Heart right ventricle (tissue), 16 donors: ENCODE measurements around the gene E2F1. TPM values are rescaled to one million over a fixed set of nuclear protein-coding genes. Genes with fewer than 3 reads are reported as not detected.

Source experiments
- ATAC-seq, 8 donors: fragments of 200-7000 bp; cut with Tn5 transposase; one replicate each; pipeline ENCODE4 v1.9.1; 2020; ENCODE audit warnings: mild to moderate bottlenecking in 8 of 8, moderate library complexity in 8 of 8, moderate number of reproducible peaks in 1 of 8
- DNase-seq, 2 donors: peaks; one replicate each; pipeline ENCODE4 v3.0.0-alpha.2; 2020
- H3K27ac ChIP-seq, 10 donors: fragments of 200-600 bp; sonication (generic) in 2 of 10; one replicate each; pipeline versions ENCODE4 v1.5.0 to v1.8.0; 2020 to 2022; ENCODE audit warnings: mild to moderate bottlenecking in 3 of 10
- H3K27me3 ChIP-seq, 7 donors: fragments of 200-600 bp; one replicate each; pipeline ENCODE4 v1.8.0; 2021 to 2022; ENCODE audit warnings: mild to moderate bottlenecking in 2 of 7
- H3K36me3 ChIP-seq, 9 donors: fragments of 200-600 bp; sonication (generic) in 1 of 9; one replicate each; pipeline versions ENCODE4 v1.5.0 to v1.8.0; 2020 to 2022; ENCODE audit warnings: mild to moderate bottlenecking in 2 of 9
- H3K4me1 ChIP-seq, 9 donors: fragments of 200-600 bp; sonication (generic) in 1 of 9; one replicate each; pipeline versions ENCODE4 v1.5.0 to v1.8.0; 2020 to 2022; ENCODE audit warnings: mild to moderate bottlenecking in 4 of 9
- H3K4me3 ChIP-seq, 10 donors: fragments of 200-600 bp; sonication (generic) in 2 of 10; one replicate each; pipeline versions ENCODE4 v1.5.0 to v1.8.0; 2020 to 2022; ENCODE audit warnings: mild to moderate bottlenecking in 7 of 10, moderate library complexity in 2 of 10
- H3K9me3 ChIP-seq, 11 donors: fragments of 200-600 bp in 10 of 11; sonication (generic) in 2 of 11; one replicate each; pipeline versions ENCODE4 v1.5.0 to v1.8.0; 2013 to 2022; ENCODE audit warnings: mild to moderate bottlenecking in 2 of 11, control low read depth in 1 of 11, moderate library complexity in 1 of 11
- CTCF ChIP-seq, 9 donors: fragments of 200-600 bp; sonication (generic) in 2 of 9; IDR thresholded peaks; one replicate each; pipeline versions ENCODE4 v1.5.0 to v1.8.0; 2021 to 2022; ENCODE audit warnings: antibody characterized with exemption in 9 of 9, mild to moderate bottlenecking in 5 of 9, moderate library complexity in 1 of 9
- WGBS, 2 donors: extraction: QIAGEN DNeasy Blood & Tissue Kit; methylation state at CpG; one replicate each; pipeline ENCODE4 v1.1.7; 2013; ENCODE audit warnings: inconsistent platforms in 1 of 2; 5-methylcytosine and 5-hydroxymethylcytosine counted together
- intact Hi-C, 10 donors: fragments of 100-400 bp; cut with DNase I; formaldehyde crosslinking; loops; one replicate each; pipeline versions ENCODE4 v1.11.1 to v1.14.2; 2022
- polyA plus RNA-seq, 2 donors: library from polyadenylated mRNA; stranded (reverse); fragments of 200-250 nt; gene quantifications; one replicate each; pipeline ENCODE4 v1.2.3, GENCODE V29; 2013
- total RNA-seq, 10 donors: library from RNA; stranded (reverse); fragmentation: NEBNext Ultra II Directional in 3 of 10; extraction: Animal tissue kit (Norgen Biotek cat#: 25700) in 3 of 10; gene quantifications; one replicate each; pipeline versions ENCODE4 v1.2.1 to v1.2.4, GENCODE V29; 2021 to 2023
- donor health status: Arrhythmogenic right ventricular cardiomyopathy.
- donor health status: ischemic (EF 13 %, LVEDD 7.1; RV severe dilation, severe dysfunction).
- donor health status: healthy with polysubstance abuse.
- donor health status: DM: no; HTN: yes; CAD: no.
- donor health status: DM: no; HTN: no; CAD: no.
- donor health status: ischemic (EF 25% LVEDD 6.9; RV normal size, moderate dysfunction).
- donor health status: ischemic (EF 25% LVEDD 5.7; RV mildly dilated, moderate dysfunction).
- donor health status: healthy.
- donor health status: DM: yes; HTN: yes; CAD: no.
- donor health status: Ischemic cardiomyopathy.
- donor health status: ischemic (EF 35%, LVEDD 5.7; RV mildly dilated, moderate dysfunction).
- donor health status: nonischemic (EF 11% LVEDD 7.7; RV severe dilation, severe dysfunction).
- donor health status: DM: yes; HTN: yes; CAD: no.
- donor health status: PGD.
- donor health status: ischemic (EF 29% LVEDD 5.4; RV normal size, mild dysfunction).
- donor health status: nonischemic (EF 23%, LVEDD 6.1; RV moderate dilation, normal function).

Gene E2F1
- total and polyA plus RNA-seq, 12 donors: 0.44 to 3.4 (median 1.2) TPM

- Histone ChIP-seq H3K4me1 (peaks cover 2 to 12% (median 10%) of the 10 kb centered on the region in 9 donors), H3K36me3 (no peaks in the 10 kb centered on the region), H3K27me3 (no peaks in the 10 kb centered on the region), H3K27ac (no peak overlapping the region), H3K9me3 (no peaks in the 10 kb centered on the region), H3K4me3 (no peak overlapping the region)
- DNase-seq (no peak), ATAC-seq (no peak)
- TF ChIP-seq CTCF (IDR thresholded peaks at IDR 0.05): no peak
- WGBS, 2 donors: 90 to 91% methylated on average over 3 of the region's 3 CpGs
- intact Hi-C loops: no loop called here
These were observed 41.6 kb upstream of the E2F1 start for GRCh38 chr20:33727806-33728205.

GRCh38 chr20:33727115-33727479 lies 40.9 kb upstream of the E2F1 start:
- DNase-seq: no peak
- H3K4me3 ChIP-seq: no peak overlapping the region
- no peak for ATAC-seq
- H3K4me1 ChIP-seq: peaks cover 0 to 7% (median 5%) of the 10 kb centered on the region in 9 donors
- no peaks in the 10 kb centered on the region for H3K27me3 ChIP-seq
- 94% methylated on average over 5 of the region's 5 CpGs for WGBS, 2 donors
- H3K27ac ChIP-seq: no peak overlapping the region
- H3K9me3 ChIP-seq: no peaks in the 10 kb centered on the region
- H3K36me3 ChIP-seq: no peaks in the 10 kb centered on the region
- no peak for TF ChIP-seq CTCF (IDR thresholded peaks at IDR 0.05)
- intact Hi-C loops: no loop called here

DNA sequence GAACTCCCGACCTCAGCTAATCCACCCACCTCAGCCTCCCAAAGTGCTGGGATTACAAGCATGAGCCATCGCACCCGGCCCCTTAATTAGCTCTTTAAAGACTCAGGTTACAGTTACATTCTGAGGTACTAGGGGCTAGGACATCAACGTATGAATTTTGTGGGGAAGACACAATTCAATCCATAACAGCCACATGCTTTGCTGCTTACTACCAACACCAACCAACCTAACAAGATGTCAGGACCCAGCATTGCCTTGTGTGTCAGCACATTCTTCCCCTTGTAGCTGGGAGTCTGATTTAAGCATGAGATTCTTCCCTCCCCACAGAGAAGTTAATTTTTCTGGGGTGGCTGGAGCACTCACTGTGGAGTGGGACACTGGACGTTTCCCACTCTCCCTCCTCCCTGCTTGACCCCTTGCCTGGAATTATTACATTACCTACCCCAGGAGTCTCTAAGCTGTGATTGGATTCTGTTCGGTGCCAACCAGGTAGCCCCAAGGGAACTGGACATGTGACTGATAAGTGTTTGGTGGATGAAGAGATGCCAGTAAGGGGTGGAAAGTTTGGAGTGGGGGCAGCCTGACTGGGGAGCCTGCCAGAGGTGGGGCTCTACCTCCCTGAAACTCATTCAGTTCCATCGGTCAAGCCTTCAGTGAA lies 39.6 kb upstream of the E2F1 start:
- Histone ChIP-seq H3K36me3 (no peaks in the 10 kb centered on the region), H3K27ac (no peak overlapping the region), H3K4me3 (no peak overlapping the region), H3K27me3 (no peaks in the 10 kb centered on the region), H3K4me1 (peaks cover 0 to 3% (median 0%) of the 10 kb centered on the region in 9 donors), H3K9me3 (no peaks in the 10 kb centered on the region)
- intact Hi-C loops: no loop called here
- DNase-seq (no peak), ATAC-seq (no peak)
- no peak for TF ChIP-seq CTCF (IDR thresholded peaks at IDR 0.05)
- 74 to 81% methylated on average over 7 of the region's 7 CpGs for WGBS, 2 donors

GRCh38 chr20:33724439-33725094 lies 38.4 kb upstream of the E2F1 start:
- no peaks in the 10 kb centered on the region for H3K36me3 ChIP-seq
- intact Hi-C loops: no loop called here
- H3K27ac ChIP-seq: peak overlapping the region in 1 of 10 donors; percentile 44
- TF ChIP-seq CTCF (IDR thresholded peaks at IDR 0.05): no peak
- peaks cover 0 to 10% (median 3%) of the 10 kb centered on the region in 9 donors for H3K4me1 ChIP-seq
- no peaks in the 10 kb centered on the region for H3K27me3 ChIP-seq
- DNase-seq (no peak), ATAC-seq (no peak)
- 87 to 93% methylated on average over 14 of the region's 14 CpGs for WGBS, 2 donors
- H3K9me3 ChIP-seq: no peaks in the 10 kb centered on the region
- H3K4me3 ChIP-seq: no peak overlapping the region
